Stimulated activated CD8-positive, alpha-beta memory T cell treated with anti-CD3 and anti-CD28 coated beads, Interleukin-15, amount 100 ng/mL, for 4 hours (primary cell): Measurements from ENCODE around the gene ITPKB.

Source experiments
- DNase-seq, 2 donors: peaks; one replicate each; pipeline ENCODE4 v3.0.0-alpha.2; 2020; ENCODE audit warnings: low read depth in 2 of 2

ITPKB gene

DNA sequence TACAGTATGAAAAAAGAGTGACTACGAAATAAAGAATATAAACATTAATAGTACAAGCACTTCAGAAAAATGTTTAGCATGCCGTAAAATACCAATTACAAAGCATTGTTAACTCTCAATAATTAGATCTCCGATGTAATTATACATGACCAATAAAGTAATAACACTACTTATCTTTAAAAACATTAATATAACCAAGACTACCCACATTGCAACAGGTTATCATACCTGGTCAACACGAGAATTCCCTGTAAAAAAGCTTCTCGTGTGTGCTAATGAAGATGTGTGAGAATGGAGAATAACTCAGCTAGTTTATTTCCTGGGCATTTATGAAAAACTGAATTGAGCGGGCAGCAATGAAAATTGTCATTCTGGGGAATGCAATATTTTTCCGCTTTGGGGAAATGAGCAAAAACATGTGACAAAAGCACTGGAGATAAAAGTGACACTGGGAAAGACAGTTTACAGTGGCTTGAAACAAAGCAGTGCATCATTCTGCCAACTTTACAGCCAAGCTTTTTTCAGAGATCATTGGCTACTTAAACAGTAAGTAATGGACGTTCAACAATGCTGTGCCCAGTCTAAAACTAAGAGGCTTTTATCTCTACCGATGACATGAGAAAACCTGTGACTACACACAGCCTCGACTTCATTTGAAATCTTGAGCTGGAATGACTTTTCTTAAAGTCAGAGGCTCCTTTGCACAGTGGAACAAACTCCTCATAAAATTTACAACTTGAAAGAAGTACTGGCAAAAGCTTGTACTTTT, 34.7 kb downstream of the ITPKB start:
- DNase-seq: no peak

- DNase-seq: peak; percentile 64 to 79
Observed at GRCh38 chr1:226702957-226703831, 35.9 kb downstream of the ITPKB start.

- no peak for DNase-seq
Observed at GRCh38 chr1:226702318-226702956, 36.6 kb downstream of the ITPKB start.

GRCh38 chr1:226700861-226701260, 38.2 kb downstream of the ITPKB start:
- no peak for DNase-seq

DNA sequence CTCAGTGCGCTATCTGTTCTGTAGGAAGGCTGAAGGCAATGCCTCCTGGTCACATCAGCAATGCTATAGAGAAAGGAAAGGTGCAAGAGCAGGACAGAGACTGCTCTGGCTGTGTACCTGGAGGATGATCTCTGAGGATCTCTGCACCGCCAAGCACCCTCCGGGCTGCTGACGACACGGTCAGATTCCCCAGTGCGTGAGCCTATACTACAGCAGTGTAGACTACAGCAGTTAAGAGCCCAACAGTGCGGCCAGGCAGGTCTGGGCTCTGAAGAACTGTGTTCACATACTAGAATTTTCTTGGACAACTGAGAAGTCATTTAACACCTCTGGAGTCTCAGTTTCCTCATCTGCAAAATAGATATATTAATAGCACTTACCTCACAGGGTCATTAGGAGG, 39.9 kb downstream of the ITPKB start:
- DNase-seq: no peak

- DNase-seq: no peak
Observed at GRCh38 chr1:226698659-226699058, 40.4 kb downstream of the ITPKB start.

GRCh38 chr1:226697929-226698544, 41.0 kb downstream of the ITPKB start:
- no peak for DNase-seq

DNA sequence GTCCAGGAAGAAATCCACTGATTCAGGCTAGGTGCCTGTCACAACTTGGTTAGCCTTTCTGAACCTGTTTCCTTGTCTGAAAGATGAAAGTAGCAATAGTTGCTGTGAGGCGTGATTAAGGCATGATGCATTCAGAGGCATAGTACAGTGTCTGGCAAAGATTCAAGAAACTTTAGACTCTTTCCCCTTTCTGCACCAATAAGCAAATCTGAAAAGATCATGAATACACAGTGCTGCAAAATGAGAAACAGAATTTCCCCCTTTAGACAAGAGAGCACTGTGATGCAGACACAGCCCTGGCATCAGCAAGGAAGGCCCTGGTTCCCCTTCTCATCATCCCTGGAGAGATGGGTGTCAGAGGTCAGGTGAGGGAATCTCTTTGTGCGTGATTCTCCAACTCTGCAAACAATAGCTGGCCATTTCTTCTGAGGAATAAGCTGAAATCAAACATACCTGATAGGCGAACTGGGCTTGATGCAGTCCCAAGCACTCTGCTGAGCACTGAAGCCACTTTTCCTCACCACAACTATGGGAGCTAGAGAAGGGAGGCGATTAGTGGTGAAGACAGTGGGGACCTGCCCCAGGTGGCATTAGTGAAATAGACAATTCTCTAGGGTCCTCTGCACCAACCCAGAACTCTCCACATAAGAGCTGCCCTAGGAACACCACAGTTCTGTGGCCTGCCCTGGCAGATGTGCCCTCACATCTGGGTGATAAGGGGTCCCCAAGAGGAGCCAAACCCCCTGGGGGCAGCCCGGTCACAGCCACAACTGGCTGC, 41.7 kb downstream of the ITPKB start:
- no peak for DNase-seq

GRCh38 chr1:226696547-226696946, 42.5 kb downstream of the ITPKB start:
- DNase-seq: no peak

GRCh38 chr1:226695335-226695900, 43.7 kb downstream of the ITPKB start:
- DNase-seq: no peak

- DNase-seq: no peak
Observed at GRCh38 chr1:226692823-226693222, 46.3 kb downstream of the ITPKB start.

- DNase-seq: no peak
Observed at GRCh38 chr1:226692051-226692792, 46.9 kb downstream of the ITPKB start.

DNA sequence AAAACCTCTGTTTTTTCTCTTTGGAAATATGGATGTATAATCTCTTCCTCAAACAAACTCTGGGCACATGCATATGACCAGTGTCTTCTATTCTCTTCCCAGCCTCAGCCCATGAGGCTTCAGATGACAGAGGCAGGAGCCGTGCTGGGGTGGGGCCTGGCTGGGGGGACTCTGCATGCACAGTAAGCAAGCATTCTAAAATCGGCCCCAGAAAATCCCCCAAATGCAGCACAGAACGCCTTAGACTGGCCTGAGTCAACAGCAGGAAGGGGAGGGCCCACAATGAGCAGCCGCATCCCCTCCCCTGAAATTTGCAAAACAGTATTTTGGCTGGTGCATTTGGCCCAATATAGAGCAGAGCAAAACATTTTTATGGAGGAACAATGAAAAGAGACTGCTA, 47.8 kb downstream of the ITPKB start:
- peak; percentile 31 to 42 for DNase-seq

GRCh38 chr1:226690460-226690982, 48.6 kb downstream of the ITPKB start:
- no peak for DNase-seq

DNA sequence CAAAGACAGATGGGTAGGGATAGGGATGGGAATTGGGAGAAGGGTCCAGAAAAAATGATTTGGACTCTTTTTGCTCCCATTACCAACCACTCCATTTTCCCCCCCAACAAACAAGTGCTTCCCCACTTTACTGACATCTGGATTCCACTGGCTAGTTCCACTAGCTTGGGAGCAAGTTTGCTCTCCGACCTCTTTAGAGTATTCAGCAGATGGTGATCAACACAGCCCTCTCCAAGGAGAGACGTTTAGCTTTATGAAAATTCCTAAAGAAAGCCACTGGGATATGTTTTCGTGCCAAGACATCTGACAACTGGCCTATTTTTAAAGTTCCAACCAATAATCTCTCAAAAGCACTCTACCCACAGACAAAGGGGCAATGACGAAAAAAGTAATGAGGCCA, 50.3 kb downstream of the ITPKB start:
- DNase-seq: no peak

DNA sequence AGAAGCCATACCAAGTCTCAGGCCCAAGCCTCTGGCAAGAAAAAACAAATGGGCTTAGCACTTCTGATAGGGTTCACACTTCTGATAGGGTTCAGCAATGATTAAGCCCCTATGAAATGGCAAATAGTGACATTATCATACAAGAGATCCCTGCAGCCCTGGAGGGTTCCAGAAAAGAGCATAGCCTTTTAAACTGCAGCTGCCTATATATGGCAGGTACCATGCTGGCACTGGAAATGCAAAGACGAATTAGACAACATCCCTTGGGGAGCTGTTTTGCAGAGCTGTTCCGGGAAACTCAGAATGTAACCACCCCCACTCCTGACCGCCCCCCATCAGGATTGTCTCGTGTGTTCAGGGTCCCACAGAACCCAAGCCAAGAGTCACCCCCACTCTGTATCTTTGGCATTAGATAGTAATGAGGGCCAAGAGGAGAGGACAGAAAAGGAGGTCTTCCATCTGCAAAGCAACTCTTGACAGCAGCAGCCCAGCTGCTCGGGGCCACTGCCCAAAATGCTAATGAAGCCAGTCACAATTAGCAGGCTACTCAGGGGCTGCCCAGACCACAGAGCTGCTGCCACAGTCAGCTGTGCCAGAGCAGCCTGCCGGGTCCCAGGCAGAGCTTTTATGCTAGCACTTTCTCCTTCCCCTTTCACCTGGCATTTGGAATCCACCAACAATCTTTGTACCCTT, 50.9 kb downstream of the ITPKB start:
- DNase-seq: no peak

DNA sequence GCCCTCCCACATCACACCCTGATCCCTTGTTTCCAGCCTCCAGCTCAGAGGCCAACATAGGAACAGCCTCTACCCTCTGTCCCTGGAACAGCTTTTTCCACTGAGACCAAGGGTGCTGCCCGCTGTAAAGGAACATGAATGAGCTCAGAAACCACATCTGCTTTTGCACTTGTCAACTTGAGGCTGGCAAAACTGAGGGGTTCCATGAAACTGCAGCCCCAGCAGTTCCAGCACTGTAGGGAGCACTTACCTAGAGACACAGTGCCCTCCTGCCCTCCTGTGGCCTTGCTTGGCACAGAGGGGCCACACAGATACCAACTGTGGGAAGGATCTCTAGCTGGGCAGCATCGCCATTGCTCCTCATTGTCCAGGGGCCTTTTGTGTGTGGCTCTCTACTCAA, 51.7 kb downstream of the ITPKB start:
- DNase-seq: no peak

DNA sequence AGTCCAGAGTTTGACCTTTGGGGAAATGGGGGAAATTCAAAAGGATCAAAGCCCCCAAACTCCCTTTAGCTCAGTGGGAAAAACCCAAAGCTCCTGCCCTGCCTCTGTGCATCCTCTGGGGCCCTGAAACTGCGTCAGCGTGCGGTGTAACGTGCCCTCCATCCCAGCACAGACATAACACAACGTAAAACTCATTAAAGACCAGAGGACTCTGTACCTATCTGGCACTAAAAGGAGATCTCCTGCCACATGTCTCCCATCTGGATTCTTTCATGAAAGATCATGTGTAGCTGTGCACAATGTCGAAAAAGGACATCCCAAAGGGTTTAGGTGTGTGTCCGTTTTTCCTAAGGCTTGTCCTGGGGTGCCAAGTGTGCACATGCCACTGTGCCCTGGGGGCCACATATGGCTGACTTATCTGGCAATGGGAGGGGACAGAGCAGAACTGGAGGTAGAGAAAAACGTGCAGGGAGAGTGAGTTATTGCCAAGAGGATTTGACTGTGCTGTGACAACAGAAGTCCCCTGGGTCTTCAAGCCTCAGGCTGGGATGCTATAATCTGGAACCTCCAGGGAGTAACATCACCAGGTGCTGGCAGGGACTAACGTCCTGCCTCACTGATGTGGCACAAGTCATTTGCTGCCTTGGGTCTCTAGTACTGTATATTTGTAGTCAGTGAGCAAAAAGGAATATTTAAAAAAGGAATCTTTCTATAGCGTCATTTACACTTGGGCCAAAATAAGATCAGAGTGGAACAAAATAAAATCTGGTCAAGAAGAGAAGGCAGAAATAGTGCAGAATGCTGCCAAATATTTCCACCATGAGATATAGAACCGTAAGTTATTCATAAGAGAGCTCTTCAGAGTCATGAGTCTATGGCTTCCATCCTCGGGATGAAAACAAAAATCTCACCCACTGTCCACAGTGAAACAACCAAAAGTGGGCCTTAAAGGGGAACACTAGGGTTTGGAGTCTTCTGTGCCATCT, 52.3 kb downstream of the ITPKB start:
- no peak for DNase-seq
